Effector memory CD4-positive, alpha-beta T cell (primary cell): ENCODE measurements around the gene MACROD2.

Experiments
- DNase-seq, 3 donors: peaks; one replicate each; pipeline ENCODE4 v3.0.0-alpha.2; 2020
- H3K27ac ChIP-seq: 2 replicates; pipeline ENCODE4 v1.7.0; 2013; ENCODE audit warnings: mild to moderate bottlenecking, low read length, moderate library complexity; ENCODE audit not compliant: insufficient read depth, poor library complexity, severe bottlenecking
- H3K27me3 ChIP-seq: replicated peaks from 2 replicates; pipeline ENCODE4 v1.7.0; 2013; ENCODE audit warnings: mild to moderate bottlenecking, low read length; ENCODE audit not compliant: insufficient read depth, control insufficient read depth, poor library complexity, severe bottlenecking
- H3K36me3 ChIP-seq: 2 replicates; pipeline ENCODE4 v1.7.0; 2013; ENCODE audit warnings: mild to moderate bottlenecking, low read length, moderate library complexity; ENCODE audit not compliant: control insufficient read depth, insufficient read depth
- H3K4me1 ChIP-seq: 2 replicates; pipeline ENCODE4 v1.7.0; 2013; ENCODE audit warnings: low read length, mild to moderate bottlenecking; ENCODE audit not compliant: control insufficient read depth, insufficient read depth, poor library complexity, severe bottlenecking
- H3K4me3 ChIP-seq: 2 replicates; pipeline ENCODE4 v1.7.0; 2013; ENCODE audit warnings: low read length, low read depth, mild to moderate bottlenecking; ENCODE audit not compliant: insufficient read depth, poor library complexity, severe bottlenecking
- H3K9me3 ChIP-seq: 2 replicates; pipeline ENCODE4 v1.7.0; 2013; ENCODE audit warnings: mild to moderate bottlenecking, low read length, moderate library complexity; ENCODE audit not compliant: control insufficient read depth

The MACROD2 gene

GRCh38 chr20:14928083-14928482, 932.8 kb downstream of the MACROD2 start:
- Histone ChIP-seq H3K36me3 (no peaks in the 10 kb centered on the region), H3K27ac (no peak overlapping the region), H3K27me3 (no peaks in the 10 kb centered on the region), H3K9me3 (no peaks in the 10 kb centered on the region), H3K4me3 (no peak overlapping the region), H3K4me1 (no peaks in the 10 kb centered on the region)
- no peak for DNase-seq

GRCh38 chr20:14929388-14929787, 934.1 kb downstream of the MACROD2 start:
- H3K36me3 ChIP-seq: no peaks in the 10 kb centered on the region
- H3K9me3 ChIP-seq: no peaks in the 10 kb centered on the region
- no peaks in the 10 kb centered on the region for H3K4me1 ChIP-seq
- DNase-seq: no peak
- H3K4me3 ChIP-seq: no peak overlapping the region
- no peaks in the 10 kb centered on the region for H3K27me3 ChIP-seq
- no peak overlapping the region for H3K27ac ChIP-seq

DNA sequence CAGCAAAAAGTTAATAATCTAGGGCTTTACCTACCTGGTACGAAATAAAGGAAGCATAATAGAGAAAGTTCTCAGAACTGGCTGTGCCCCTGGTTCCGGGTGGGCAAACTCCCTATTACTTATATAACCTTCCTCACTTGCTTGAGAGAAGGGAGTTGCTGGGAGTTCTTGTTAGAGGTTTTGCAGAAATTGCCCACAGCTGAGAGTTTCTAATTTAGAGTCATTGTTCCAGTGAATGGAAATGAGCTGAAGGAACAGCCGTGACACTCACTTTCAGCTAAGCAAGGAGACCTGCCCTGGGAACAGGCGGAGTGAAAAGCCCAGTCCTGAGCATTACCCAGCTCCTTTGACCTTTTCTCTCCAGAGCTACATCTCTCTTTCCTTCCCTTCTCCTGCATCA, 936.7 kb downstream of the MACROD2 start:
- Histone ChIP-seq H3K4me1 (no peaks in the 10 kb centered on the region), H3K27ac (no peak overlapping the region), H3K27me3 (no peaks in the 10 kb centered on the region), H3K9me3 (no peaks in the 10 kb centered on the region), H3K4me3 (no peak overlapping the region), H3K36me3 (no peaks in the 10 kb centered on the region)
- no peak for DNase-seq

DNA sequence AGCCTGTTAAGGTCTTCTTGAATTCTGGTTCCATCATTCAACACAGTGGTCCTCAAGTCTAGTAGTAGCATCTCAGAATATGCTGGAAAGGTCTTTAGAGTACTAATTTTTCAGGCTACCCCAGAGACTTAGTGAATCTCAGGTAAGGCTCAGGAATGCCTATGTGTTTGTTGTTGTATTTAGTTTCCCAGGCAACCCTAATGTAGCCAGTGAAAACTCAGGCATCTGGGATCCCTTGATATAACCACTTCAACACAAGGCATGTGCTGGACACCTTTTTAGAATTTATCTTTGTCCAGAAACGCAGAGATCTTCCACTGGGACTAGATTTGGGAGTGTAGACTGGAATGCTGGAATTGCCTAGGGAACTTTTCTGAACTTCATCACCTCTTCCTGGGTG, 940.0 kb downstream of the MACROD2 start:
- Histone ChIP-seq H3K4me1 (no peaks in the 10 kb centered on the region), H3K27ac (no peak overlapping the region), H3K27me3 (no peaks in the 10 kb centered on the region), H3K36me3 (no peaks in the 10 kb centered on the region), H3K4me3 (no peak overlapping the region), H3K9me3 (peaks cover 3% of the 10 kb centered on the region)
- DNase-seq: no peak

- no peaks in the 10 kb centered on the region for H3K27me3 ChIP-seq
- H3K4me1 ChIP-seq: no peaks in the 10 kb centered on the region
- H3K27ac ChIP-seq: no peak overlapping the region
- H3K9me3 ChIP-seq: peaks cover 3% of the 10 kb centered on the region
- no peaks in the 10 kb centered on the region for H3K36me3 ChIP-seq
- no peak for DNase-seq
- H3K4me3 ChIP-seq: no peak overlapping the region
Observed at GRCh38 chr20:14937021-14937420, 941.7 kb downstream of the MACROD2 start.

- Histone ChIP-seq H3K4me3 (no peak overlapping the region), H3K27ac (no peak overlapping the region), H3K9me3 (peaks cover 3% of the 10 kb centered on the region), H3K27me3 (no peaks in the 10 kb centered on the region), H3K4me1 (no peaks in the 10 kb centered on the region), H3K36me3 (no peaks in the 10 kb centered on the region)
- DNase-seq: no peak
Observed at GRCh38 chr20:14937846-14938245, 942.5 kb downstream of the MACROD2 start.

- DNase-seq: no peak
- H3K9me3 ChIP-seq: no peaks in the 10 kb centered on the region
- H3K4me1 ChIP-seq: no peaks in the 10 kb centered on the region
- no peaks in the 10 kb centered on the region for H3K27me3 ChIP-seq
- H3K4me3 ChIP-seq: no peak overlapping the region
- H3K27ac ChIP-seq: no peak overlapping the region
- H3K36me3 ChIP-seq: no peaks in the 10 kb centered on the region
Observed at GRCh38 chr20:14947536-14947935, 952.2 kb downstream of the MACROD2 start.

DNA sequence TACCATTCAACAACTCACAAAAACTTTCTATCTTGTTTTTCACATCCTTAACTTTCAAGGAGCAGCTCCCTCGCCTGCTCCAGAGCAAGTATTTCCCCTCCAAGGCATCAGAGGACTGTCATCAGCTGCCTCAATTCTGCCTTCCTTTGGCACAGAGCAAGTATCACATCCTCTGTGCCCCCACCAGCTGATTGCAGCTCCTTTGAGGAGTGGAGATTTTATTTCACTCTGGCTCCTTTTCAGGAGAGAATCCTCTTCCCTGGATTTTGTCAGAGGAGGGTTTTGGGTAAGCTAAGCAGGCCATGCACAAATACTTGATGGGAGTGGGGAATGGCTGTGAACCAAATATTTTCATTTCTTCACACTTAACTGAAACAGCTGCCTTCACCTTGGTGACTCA, 952.6 kb downstream of the MACROD2 start:
- H3K4me1 ChIP-seq: no peaks in the 10 kb centered on the region
- H3K36me3 ChIP-seq: no peaks in the 10 kb centered on the region
- no peak overlapping the region for H3K27ac ChIP-seq
- no peaks in the 10 kb centered on the region for H3K27me3 ChIP-seq
- no peaks in the 10 kb centered on the region for H3K9me3 ChIP-seq
- H3K4me3 ChIP-seq: no peak overlapping the region
- no peak for DNase-seq

DNA sequence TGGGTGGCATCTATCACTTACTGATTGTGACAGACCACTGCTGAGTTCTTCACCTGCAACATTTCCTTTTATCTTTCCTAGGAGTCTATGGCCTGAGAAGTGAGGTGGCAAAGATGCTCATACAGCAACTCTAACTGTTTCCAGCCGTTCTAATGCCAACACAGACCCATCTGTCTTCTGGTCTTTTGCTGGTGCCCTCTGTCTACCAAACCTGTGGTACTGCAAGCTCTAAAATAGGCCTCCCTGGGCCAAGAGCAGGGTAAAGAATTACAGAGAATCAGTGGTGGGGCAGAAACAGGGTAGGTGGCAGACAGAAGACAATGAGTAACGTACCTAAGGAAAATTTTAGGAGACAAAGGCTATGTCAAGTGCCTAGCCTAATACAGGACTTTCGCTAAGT, 953.1 kb downstream of the MACROD2 start:
- H3K9me3 ChIP-seq: no peaks in the 10 kb centered on the region
- H3K4me3 ChIP-seq: no peak overlapping the region
- H3K36me3 ChIP-seq: no peaks in the 10 kb centered on the region
- no peaks in the 10 kb centered on the region for H3K27me3 ChIP-seq
- DNase-seq: no peak
- H3K27ac ChIP-seq: no peak overlapping the region
- H3K4me1 ChIP-seq: no peaks in the 10 kb centered on the region

GRCh38 chr20:14950633-14951032, 955.3 kb downstream of the MACROD2 start:
- no peaks in the 10 kb centered on the region for H3K36me3 ChIP-seq
- no peak for DNase-seq
- H3K9me3 ChIP-seq: no peaks in the 10 kb centered on the region
- H3K27ac ChIP-seq: no peak overlapping the region
- H3K27me3 ChIP-seq: no peaks in the 10 kb centered on the region
- no peak overlapping the region for H3K4me3 ChIP-seq
- no peaks in the 10 kb centered on the region for H3K4me1 ChIP-seq

DNA sequence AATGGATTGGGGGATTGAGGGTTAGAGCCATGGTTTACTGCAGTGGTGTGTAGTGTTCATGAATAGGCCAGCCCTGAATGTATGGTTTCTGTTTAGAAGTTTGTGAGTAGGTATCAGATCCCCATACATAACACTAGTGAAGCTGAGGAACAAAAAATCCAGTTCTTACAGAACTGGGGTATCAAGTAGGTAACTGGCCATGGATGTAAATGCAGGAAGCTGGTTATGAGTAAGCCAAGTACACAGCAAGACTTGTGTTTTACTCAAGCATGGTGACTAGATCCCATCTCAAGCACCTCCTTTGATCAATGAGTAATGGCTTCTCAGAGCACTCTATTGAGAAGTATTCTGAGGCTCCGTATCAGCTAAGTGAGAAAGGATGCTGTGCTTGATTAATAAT, 955.8 kb downstream of the MACROD2 start:
- Histone ChIP-seq H3K4me3 (no peak overlapping the region), H3K4me1 (no peaks in the 10 kb centered on the region), H3K27ac (no peak overlapping the region), H3K27me3 (no peaks in the 10 kb centered on the region), H3K36me3 (no peaks in the 10 kb centered on the region), H3K9me3 (no peaks in the 10 kb centered on the region)
- DNase-seq: no peak
